SU-DHL-6 (cell line): ENCODE measurements around the gene RASSF5.

Experiments used
- CTCF ChIP-seq: fragments of 200-600 bp; sonication (generic); IDR thresholded peaks from one replicate; pipeline ENCODE4 v1.5.1; 2017; ENCODE audit warnings: antibody characterized with exemption, mild to moderate bottlenecking, low read length, moderate library complexity; ENCODE audit not compliant: insufficient read depth, poor library complexity, severe bottlenecking
- EZH2phosphoT487 ChIP-seq: fragments of 200-600 bp; sonication (generic), shearing (Covaris generic); conservative IDR thresholded peaks from 2 replicates; pipeline ENCODE4 v1.6.1; 2018; ENCODE audit warnings: mild to moderate bottlenecking, antibody characterized with exemption, low read length, moderate library complexity, mixed read lengths

GRCh38 chr1:206582537-206582936 lies 75.2 kb downstream of the RASSF5 start:
- TF ChIP-seq EZH2phosphoT487 (no peak), CTCF (no peak)
